Loucy (cell line): ENCODE results near the gene SLC29A3.

Source experiments
- EZH2phosphoT487 ChIP-seq: fragments of 200-600 bp; IDR thresholded peaks from 2 replicates; pipeline ENCODE4 v1.6.1; 2018; ENCODE audit warnings: antibody characterized with exemption, mild to moderate bottlenecking, moderate library complexity, borderline replicate concordance
- TF ChIP-seq, protein P1 (sequence below): fragments of 200-600 bp; sonication (generic); conservative IDR thresholded peaks from 2 replicates; pipeline ENCODE4 v1.5.1; 2014; ENCODE audit warnings: mild to moderate bottlenecking, antibody characterized with exemption, low read length

GRCh38 chr10:71289421-71290130, 29.5 kb upstream of the SLC29A3 start:
- TF ChIP-seq, protein P1, sequence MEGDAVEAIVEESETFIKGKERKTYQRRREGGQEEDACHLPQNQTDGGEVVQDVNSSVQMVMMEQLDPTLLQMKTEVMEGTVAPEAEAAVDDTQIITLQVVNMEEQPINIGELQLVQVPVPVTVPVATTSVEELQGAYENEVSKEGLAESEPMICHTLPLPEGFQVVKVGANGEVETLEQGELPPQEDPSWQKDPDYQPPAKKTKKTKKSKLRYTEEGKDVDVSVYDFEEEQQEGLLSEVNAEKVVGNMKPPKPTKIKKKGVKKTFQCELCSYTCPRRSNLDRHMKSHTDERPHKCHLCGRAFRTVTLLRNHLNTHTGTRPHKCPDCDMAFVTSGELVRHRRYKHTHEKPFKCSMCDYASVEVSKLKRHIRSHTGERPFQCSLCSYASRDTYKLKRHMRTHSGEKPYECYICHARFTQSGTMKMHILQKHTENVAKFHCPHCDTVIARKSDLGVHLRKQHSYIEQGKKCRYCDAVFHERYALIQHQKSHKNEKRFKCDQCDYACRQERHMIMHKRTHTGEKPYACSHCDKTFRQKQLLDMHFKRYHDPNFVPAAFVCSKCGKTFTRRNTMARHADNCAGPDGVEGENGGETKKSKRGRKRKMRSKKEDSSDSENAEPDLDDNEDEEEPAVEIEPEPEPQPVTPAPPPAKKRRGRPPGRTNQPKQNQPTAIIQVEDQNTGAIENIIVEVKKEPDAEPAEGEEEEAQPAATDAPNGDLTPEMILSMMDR: no peak
- TF ChIP-seq EZH2phosphoT487: no peak
